ENCODE data around the gene LMX1A.

GRCh38 chr1:165276314-165276713 is 80.2 kb downstream of the LMX1A start:
- TF ChIP-seq CTCF (IDR thresholded peaks at IDR 0.05), result no peak
- TF ChIP-seq POLR2A (IDR thresholded peaks at IDR 0.05), result no peak

Measured in Peyer's patch (tissue), 4 donors.